Hepatocyte (in vitro differentiated cells): ENCODE data around the gene CFAP54.

ENCODE experiments used
- EZH2 ChIP-seq: fragments of 200-600 bp; sonication (generic); IDR thresholded peaks from 2 replicates; pipeline ENCODE4 v1.6.1; 2016; ENCODE audit warnings: antibody characterized with exemption, mild to moderate bottlenecking, borderline replicate concordance
- EZH2phosphoT487 ChIP-seq: fragments of 200-600 bp; sonication (generic); IDR thresholded peaks from one replicate; pipeline ENCODE4 v1.6.1; 2018; ENCODE audit warnings: antibody characterized with exemption, mild to moderate bottlenecking, low read depth, moderate library complexity; ENCODE audit not compliant: unreplicated experiment, severe bottlenecking
- TF ChIP-seq, protein P1 (sequence below): fragments of 200-600 bp; sonication (generic); IDR thresholded peaks from 2 replicates; pipeline ENCODE4 v1.5.1; 2016; ENCODE audit warnings: antibody characterized with exemption, mild to moderate bottlenecking; ENCODE audit not compliant: poor library complexity

DNA sequence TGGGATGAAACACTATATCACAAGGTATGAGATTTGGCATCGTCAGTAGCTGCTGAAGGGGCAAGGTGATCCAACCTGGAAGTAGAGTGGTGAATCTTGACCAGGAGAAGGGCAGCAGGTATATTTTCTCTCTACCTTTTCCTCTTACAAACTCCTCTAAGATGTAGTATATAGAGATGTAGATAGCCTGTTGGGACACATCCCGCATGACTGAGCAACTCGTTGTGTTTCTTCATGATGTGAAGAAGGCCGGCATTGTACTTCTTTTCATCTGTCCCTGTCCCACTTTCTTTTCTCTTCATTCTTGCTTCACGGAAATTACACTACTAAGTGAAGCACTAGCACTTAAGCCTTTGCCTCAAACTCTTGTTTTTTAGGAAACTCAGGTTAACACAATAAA, 7.3 kb upstream of the CFAP54 start:
- TF ChIP-seq, protein P1, sequence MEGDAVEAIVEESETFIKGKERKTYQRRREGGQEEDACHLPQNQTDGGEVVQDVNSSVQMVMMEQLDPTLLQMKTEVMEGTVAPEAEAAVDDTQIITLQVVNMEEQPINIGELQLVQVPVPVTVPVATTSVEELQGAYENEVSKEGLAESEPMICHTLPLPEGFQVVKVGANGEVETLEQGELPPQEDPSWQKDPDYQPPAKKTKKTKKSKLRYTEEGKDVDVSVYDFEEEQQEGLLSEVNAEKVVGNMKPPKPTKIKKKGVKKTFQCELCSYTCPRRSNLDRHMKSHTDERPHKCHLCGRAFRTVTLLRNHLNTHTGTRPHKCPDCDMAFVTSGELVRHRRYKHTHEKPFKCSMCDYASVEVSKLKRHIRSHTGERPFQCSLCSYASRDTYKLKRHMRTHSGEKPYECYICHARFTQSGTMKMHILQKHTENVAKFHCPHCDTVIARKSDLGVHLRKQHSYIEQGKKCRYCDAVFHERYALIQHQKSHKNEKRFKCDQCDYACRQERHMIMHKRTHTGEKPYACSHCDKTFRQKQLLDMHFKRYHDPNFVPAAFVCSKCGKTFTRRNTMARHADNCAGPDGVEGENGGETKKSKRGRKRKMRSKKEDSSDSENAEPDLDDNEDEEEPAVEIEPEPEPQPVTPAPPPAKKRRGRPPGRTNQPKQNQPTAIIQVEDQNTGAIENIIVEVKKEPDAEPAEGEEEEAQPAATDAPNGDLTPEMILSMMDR, result no peak
- TF ChIP-seq EZH2 (no peak), EZH2phosphoT487 (no peak)
